Measurements from ENCODE around the gene PDCD10.

PDCD10 gene

DNA sequence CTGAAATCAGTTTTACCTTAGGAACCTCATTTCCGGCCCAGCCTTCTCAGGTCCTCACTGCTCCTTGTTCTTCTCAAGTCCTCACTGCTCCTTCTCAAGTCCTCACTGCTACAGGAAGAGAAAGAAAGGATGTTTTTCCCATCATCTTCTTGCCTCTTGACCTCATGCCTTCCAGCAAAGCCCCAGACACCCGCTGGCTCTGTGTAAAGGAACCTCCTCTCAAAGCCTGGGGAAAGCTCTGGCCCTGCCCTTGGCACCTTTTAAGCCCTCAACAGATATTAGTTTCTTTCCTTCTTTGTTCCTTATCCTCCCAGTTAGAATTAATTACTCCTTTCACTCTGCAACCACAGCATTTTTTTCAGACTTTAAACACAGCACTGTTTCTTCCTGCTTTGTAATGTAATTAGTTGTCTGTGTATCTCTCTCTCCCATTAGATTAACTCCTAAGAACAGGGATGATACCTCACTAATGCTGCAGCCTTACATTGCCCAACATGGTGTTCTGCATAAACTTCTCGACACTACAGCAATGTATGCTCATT, 76.9 kb downstream of the PDCD10 start:
- Histone ChIP-seq H3K9me3 (ENCODE audit: severe bottlenecking) (no peaks in the 10 kb centered on the region), H3K4me3 (ENCODE audit: low read depth, low read length) (no peak overlapping the region), H3K27ac (no peak overlapping the region), H3K36me3 (no peaks in the 10 kb centered on the region), H3K27me3 (ENCODE audit: insufficient read depth, low read depth, severe bottlenecking) (no peaks in the 10 kb centered on the region)
- DNase-seq: peak; percentile 19
- TF ChIP-seq, protein P1, sequence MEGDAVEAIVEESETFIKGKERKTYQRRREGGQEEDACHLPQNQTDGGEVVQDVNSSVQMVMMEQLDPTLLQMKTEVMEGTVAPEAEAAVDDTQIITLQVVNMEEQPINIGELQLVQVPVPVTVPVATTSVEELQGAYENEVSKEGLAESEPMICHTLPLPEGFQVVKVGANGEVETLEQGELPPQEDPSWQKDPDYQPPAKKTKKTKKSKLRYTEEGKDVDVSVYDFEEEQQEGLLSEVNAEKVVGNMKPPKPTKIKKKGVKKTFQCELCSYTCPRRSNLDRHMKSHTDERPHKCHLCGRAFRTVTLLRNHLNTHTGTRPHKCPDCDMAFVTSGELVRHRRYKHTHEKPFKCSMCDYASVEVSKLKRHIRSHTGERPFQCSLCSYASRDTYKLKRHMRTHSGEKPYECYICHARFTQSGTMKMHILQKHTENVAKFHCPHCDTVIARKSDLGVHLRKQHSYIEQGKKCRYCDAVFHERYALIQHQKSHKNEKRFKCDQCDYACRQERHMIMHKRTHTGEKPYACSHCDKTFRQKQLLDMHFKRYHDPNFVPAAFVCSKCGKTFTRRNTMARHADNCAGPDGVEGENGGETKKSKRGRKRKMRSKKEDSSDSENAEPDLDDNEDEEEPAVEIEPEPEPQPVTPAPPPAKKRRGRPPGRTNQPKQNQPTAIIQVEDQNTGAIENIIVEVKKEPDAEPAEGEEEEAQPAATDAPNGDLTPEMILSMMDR (IDR thresholded peaks at IDR 0.05; ENCODE audit: low read depth, low read length): no peak

DNA sequence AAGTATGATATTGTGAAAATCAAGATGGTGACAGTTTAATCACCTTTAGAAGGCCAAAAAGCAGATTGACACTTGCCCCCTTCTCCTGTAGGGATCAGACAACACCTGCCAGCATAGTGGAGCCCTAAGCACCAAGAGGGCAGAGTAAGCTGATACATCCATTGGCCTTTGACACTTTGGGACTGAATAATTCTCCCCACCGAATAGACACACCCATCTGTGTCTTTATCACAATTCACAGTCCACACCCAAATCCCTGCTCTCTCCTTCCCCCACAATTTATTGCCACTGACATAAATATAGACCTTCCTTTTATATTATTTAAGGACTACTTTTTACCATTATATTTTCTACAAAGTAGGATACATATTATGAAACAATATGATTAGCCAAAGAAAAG, 77.9 kb downstream of the PDCD10 start:
- Histone ChIP-seq H3K4me3 (ENCODE audit: low read depth, low read length) (no peak overlapping the region), H3K9me3 (ENCODE audit: severe bottlenecking) (no peaks in the 10 kb centered on the region), H3K27me3 (ENCODE audit: insufficient read depth, low read depth, severe bottlenecking) (no peaks in the 10 kb centered on the region), H3K27ac (no peak overlapping the region), H3K36me3 (no peaks in the 10 kb centered on the region)
- TF ChIP-seq, protein P1 (IDR thresholded peaks at IDR 0.05; ENCODE audit: low read depth, low read length): no peak
- no peak for DNase-seq

DNA sequence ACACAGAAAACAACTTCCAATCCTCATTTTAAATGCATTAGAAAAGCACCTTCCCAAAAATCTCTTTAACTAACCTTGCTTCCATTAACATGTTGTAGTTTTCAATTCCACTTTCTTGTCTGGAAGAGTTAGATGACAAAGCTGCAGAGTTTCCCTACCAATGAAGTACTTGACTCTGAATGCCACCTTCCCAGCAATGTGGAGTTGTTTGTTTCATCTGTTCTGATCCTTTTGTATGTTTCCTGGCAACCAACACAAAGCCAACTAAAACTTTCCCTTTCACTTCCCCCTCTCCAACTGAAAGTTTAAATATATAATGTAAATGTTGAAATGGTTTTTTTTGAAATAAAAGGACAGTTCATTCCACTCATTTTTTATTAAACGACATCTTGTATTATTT, 80.9 kb downstream of the PDCD10 start, which contains the start of gene WDR49:
WDR49 (minus strand) TSS at position 183 of the 400 bp plus-strand sequence. CDS start 517 bp downstream, outside the sequence.
- Histone ChIP-seq H3K27me3 (ENCODE audit: insufficient read depth, low read depth, severe bottlenecking) (no peaks in the 10 kb centered on the region), H3K9me3 (ENCODE audit: severe bottlenecking) (no peaks in the 10 kb centered on the region), H3K36me3 (no peaks in the 10 kb centered on the region), H3K4me3 (ENCODE audit: low read depth, low read length) (no peak within 1 kb of the TSS), H3K27ac (no peak within 1 kb of the TSS)
- TF ChIP-seq, protein P1 (IDR thresholded peaks at IDR 0.05; ENCODE audit: low read depth, low read length): no peak
- no peak for DNase-seq

DNA sequence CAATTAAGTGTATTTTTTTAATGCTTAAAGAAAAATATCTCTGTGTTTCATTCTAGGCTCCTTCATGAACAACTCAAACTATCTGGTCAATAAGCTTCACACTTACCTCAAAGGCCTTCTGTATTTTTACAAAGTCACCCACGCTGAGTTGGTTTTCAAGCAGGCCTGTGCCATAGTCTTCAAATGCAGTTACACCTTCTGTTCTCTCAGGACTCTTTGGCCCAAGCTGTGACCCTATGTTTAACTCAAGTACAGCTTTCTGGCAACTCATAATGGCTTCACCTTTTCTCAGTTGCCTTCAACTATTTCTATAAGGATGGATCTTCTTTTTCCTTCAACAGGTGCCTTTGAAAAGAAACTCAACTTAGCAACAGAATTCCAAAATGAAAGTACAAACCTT, 81.5 kb downstream of the PDCD10 start:
- H3K27ac ChIP-seq: no peak overlapping the region

DNA sequence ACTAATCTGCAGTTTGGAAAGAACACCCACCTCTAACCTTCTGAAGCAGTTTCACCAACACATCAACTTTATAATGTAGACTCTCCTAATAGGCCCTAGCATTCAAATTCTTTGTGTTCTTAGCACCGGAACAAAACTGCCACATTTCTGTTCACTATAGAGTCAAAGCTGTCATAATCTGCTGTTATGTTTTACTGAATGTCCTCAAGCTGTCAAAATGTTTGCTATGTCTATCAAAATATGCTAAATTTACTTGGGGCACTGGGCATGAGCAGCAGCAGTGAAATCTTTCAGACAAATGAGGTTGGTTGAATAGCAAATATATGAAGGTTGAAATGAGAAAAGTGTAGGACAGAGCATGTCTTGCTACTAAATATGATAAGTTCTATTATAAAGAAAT, 82.9 kb downstream of the PDCD10 start:
- DNase-seq: no peak

More for the DNA sequence above, 81.5 kb downstream of the PDCD10 start:
- H3K9me3 ChIP-seq (ENCODE audit: severe bottlenecking): no peaks in the 10 kb centered on the region
- no peaks in the 10 kb centered on the region for H3K27me3 ChIP-seq (ENCODE audit: insufficient read depth, low read depth, severe bottlenecking)
- no peaks in the 10 kb centered on the region for H3K36me3 ChIP-seq
- no peak overlapping the region for H3K4me3 ChIP-seq (ENCODE audit: low read depth, low read length)
- TF ChIP-seq, protein P1 (IDR thresholded peaks at IDR 0.05; ENCODE audit: low read depth, low read length): no peak
- DNase-seq: no peak

More for the DNA sequence above, 82.9 kb downstream of the PDCD10 start:
- H3K36me3 ChIP-seq: no peaks in the 10 kb centered on the region
- no peak overlapping the region for H3K27ac ChIP-seq
- H3K9me3 ChIP-seq (ENCODE audit: severe bottlenecking): no peaks in the 10 kb centered on the region
- H3K4me3 ChIP-seq (ENCODE audit: low read depth, low read length): no peak overlapping the region
- no peaks in the 10 kb centered on the region for H3K27me3 ChIP-seq (ENCODE audit: insufficient read depth, low read depth, severe bottlenecking)
- TF ChIP-seq, protein P1 (IDR thresholded peaks at IDR 0.05; ENCODE audit: low read depth, low read length): no peak

Measured in WERI-Rb-1 (cell line).